SU-DHL-6 (cell line): ENCODE data around the gene ANKRD50.

Experiments used
- EZH2phosphoT487 ChIP-seq: fragments of 200-600 bp; sonication (generic), shearing (Covaris generic); conservative IDR thresholded peaks from 2 replicates; pipeline ENCODE4 v1.6.1; 2018; ENCODE audit warnings: mild to moderate bottlenecking, antibody characterized with exemption, low read length, moderate library complexity, mixed read lengths
- TF ChIP-seq, protein P1 (sequence below): fragments of 200-600 bp; sonication (generic); IDR thresholded peaks from one replicate; pipeline ENCODE4 v1.5.1; 2017; ENCODE audit warnings: antibody characterized with exemption, mild to moderate bottlenecking, low read length, moderate library complexity; ENCODE audit not compliant: insufficient read depth, poor library complexity, severe bottlenecking

GRCh38 chr4:124749421-124749820, 36.9 kb upstream of the ANKRD50 start:
- TF ChIP-seq, protein P1, sequence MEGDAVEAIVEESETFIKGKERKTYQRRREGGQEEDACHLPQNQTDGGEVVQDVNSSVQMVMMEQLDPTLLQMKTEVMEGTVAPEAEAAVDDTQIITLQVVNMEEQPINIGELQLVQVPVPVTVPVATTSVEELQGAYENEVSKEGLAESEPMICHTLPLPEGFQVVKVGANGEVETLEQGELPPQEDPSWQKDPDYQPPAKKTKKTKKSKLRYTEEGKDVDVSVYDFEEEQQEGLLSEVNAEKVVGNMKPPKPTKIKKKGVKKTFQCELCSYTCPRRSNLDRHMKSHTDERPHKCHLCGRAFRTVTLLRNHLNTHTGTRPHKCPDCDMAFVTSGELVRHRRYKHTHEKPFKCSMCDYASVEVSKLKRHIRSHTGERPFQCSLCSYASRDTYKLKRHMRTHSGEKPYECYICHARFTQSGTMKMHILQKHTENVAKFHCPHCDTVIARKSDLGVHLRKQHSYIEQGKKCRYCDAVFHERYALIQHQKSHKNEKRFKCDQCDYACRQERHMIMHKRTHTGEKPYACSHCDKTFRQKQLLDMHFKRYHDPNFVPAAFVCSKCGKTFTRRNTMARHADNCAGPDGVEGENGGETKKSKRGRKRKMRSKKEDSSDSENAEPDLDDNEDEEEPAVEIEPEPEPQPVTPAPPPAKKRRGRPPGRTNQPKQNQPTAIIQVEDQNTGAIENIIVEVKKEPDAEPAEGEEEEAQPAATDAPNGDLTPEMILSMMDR = no peak
- no peak for TF ChIP-seq EZH2phosphoT487
